ENCODE measurements around the gene HPGDS. TPM values are rescaled to one million over a fixed set of nuclear protein-coding genes. Genes with fewer than 3 reads are reported as not detected.

The HPGDS gene
- total and polyA plus RNA-seq, 2 experiments from 2014 or later: not detected

DNA sequence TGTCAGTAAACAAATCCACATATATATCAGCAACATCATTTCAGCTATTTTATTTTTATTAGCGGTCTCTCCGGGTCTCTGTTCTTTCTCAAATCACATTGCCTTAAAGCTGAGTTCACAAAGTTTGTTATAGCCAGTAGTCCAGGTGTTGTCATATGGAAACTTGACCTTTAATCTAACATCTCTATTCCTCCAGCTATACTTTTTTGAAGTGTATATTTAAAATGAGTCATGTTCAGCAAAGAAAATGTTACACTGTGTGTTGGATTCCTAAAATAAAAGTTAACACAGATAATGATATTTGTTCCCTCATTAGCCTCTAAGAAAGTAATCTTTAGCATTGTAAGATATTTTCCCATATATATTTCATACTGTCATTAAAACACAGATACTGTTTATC, 71.4 kb downstream of the HPGDS start:
- H3K27me3 Mint-ChIP-seq (ENCODE audit: insufficient read depth, low read depth, poor library complexity): no peaks in the 10 kb centered on the region
- no peak overlapping the region for H3K4me3 Mint-ChIP-seq

More for the DNA sequence above, 71.4 kb downstream of the HPGDS start:
- no peaks in the 10 kb centered on the region for H3K4me1 ChIP-seq (ENCODE audit: insufficient read depth)
- no peaks in the 10 kb centered on the region for H4K20me1 ChIP-seq (replicated peaks; ENCODE audit: insufficient read depth)
- Mint-ChIP-seq H3K36me3 (ENCODE audit: low read depth) (peaks cover 39% of the 10 kb centered on the region; the same call in 2 of the 3 replicates), H3K4me1 (no peaks in the 10 kb centered on the region), H3K27ac (no peak overlapping the region), H3K9me3 (no peaks in the 10 kb centered on the region)
- H3K4me2 ChIP-seq: no peak overlapping the region
- no peaks in the 10 kb centered on the region for H3K27me3 ChIP-seq (ENCODE audit: insufficient read depth)
- no peak overlapping the region for H2AFZ ChIP-seq
- no peak for DNase-seq (ENCODE audit: low spot score)
- no peaks in the 10 kb centered on the region for H3K9me2 ChIP-seq (ENCODE audit: insufficient read depth)
- TF ChIP-seq JUNB (IDR thresholded peaks at IDR 0.05; ENCODE audit: unreplicated experiment): no peak
- TF ChIP-seq NANOG (IDR thresholded peaks at IDR 0.05; ENCODE audit: borderline replicate concordance): no peak
- TF ChIP-seq ZNF331 (CRISPR knock-in tag; IDR thresholded peaks at IDR 0.05; ENCODE audit: low read depth): no peak
- TF ChIP-seq EZH2 (IDR thresholded peaks at IDR 0.05; ENCODE audit: low read depth, unreplicated experiment): no peak
- TF ChIP-seq, protein P1, sequence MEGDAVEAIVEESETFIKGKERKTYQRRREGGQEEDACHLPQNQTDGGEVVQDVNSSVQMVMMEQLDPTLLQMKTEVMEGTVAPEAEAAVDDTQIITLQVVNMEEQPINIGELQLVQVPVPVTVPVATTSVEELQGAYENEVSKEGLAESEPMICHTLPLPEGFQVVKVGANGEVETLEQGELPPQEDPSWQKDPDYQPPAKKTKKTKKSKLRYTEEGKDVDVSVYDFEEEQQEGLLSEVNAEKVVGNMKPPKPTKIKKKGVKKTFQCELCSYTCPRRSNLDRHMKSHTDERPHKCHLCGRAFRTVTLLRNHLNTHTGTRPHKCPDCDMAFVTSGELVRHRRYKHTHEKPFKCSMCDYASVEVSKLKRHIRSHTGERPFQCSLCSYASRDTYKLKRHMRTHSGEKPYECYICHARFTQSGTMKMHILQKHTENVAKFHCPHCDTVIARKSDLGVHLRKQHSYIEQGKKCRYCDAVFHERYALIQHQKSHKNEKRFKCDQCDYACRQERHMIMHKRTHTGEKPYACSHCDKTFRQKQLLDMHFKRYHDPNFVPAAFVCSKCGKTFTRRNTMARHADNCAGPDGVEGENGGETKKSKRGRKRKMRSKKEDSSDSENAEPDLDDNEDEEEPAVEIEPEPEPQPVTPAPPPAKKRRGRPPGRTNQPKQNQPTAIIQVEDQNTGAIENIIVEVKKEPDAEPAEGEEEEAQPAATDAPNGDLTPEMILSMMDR (conservative IDR thresholded peaks at IDR 0.05; ENCODE audit: low read depth in 2 of 2): no peak
- TF ChIP-seq, protein P2, sequence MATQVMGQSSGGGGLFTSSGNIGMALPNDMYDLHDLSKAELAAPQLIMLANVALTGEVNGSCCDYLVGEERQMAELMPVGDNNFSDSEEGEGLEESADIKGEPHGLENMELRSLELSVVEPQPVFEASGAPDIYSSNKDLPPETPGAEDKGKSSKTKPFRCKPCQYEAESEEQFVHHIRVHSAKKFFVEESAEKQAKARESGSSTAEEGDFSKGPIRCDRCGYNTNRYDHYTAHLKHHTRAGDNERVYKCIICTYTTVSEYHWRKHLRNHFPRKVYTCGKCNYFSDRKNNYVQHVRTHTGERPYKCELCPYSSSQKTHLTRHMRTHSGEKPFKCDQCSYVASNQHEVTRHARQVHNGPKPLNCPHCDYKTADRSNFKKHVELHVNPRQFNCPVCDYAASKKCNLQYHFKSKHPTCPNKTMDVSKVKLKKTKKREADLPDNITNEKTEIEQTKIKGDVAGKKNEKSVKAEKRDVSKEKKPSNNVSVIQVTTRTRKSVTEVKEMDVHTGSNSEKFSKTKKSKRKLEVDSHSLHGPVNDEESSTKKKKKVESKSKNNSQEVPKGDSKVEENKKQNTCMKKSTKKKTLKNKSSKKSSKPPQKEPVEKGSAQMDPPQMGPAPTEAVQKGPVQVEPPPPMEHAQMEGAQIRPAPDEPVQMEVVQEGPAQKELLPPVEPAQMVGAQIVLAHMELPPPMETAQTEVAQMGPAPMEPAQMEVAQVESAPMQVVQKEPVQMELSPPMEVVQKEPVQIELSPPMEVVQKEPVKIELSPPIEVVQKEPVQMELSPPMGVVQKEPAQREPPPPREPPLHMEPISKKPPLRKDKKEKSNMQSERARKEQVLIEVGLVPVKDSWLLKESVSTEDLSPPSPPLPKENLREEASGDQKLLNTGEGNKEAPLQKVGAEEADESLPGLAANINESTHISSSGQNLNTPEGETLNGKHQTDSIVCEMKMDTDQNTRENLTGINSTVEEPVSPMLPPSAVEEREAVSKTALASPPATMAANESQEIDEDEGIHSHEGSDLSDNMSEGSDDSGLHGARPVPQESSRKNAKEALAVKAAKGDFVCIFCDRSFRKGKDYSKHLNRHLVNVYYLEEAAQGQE (IDR thresholded peaks at IDR 0.05; ENCODE audit: unreplicated experiment): no peak
- TF ChIP-seq EZH2phosphoT487 (IDR thresholded peaks at IDR 0.05; ENCODE audit: unreplicated experiment): no peak
- TF ChIP-seq STAT1 (IDR thresholded peaks at IDR 0.05; ENCODE audit: unreplicated experiment): no peak
- TF ChIP-seq, protein P3, sequence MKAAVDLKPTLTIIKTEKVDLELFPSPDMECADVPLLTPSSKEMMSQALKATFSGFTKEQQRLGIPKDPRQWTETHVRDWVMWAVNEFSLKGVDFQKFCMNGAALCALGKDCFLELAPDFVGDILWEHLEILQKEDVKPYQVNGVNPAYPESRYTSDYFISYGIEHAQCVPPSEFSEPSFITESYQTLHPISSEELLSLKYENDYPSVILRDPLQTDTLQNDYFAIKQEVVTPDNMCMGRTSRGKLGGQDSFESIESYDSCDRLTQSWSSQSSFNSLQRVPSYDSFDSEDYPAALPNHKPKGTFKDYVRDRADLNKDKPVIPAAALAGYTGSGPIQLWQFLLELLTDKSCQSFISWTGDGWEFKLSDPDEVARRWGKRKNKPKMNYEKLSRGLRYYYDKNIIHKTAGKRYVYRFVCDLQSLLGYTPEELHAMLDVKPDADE (IDR thresholded peaks at IDR 0.05): no peak
- TF ChIP-seq, protein P4, sequence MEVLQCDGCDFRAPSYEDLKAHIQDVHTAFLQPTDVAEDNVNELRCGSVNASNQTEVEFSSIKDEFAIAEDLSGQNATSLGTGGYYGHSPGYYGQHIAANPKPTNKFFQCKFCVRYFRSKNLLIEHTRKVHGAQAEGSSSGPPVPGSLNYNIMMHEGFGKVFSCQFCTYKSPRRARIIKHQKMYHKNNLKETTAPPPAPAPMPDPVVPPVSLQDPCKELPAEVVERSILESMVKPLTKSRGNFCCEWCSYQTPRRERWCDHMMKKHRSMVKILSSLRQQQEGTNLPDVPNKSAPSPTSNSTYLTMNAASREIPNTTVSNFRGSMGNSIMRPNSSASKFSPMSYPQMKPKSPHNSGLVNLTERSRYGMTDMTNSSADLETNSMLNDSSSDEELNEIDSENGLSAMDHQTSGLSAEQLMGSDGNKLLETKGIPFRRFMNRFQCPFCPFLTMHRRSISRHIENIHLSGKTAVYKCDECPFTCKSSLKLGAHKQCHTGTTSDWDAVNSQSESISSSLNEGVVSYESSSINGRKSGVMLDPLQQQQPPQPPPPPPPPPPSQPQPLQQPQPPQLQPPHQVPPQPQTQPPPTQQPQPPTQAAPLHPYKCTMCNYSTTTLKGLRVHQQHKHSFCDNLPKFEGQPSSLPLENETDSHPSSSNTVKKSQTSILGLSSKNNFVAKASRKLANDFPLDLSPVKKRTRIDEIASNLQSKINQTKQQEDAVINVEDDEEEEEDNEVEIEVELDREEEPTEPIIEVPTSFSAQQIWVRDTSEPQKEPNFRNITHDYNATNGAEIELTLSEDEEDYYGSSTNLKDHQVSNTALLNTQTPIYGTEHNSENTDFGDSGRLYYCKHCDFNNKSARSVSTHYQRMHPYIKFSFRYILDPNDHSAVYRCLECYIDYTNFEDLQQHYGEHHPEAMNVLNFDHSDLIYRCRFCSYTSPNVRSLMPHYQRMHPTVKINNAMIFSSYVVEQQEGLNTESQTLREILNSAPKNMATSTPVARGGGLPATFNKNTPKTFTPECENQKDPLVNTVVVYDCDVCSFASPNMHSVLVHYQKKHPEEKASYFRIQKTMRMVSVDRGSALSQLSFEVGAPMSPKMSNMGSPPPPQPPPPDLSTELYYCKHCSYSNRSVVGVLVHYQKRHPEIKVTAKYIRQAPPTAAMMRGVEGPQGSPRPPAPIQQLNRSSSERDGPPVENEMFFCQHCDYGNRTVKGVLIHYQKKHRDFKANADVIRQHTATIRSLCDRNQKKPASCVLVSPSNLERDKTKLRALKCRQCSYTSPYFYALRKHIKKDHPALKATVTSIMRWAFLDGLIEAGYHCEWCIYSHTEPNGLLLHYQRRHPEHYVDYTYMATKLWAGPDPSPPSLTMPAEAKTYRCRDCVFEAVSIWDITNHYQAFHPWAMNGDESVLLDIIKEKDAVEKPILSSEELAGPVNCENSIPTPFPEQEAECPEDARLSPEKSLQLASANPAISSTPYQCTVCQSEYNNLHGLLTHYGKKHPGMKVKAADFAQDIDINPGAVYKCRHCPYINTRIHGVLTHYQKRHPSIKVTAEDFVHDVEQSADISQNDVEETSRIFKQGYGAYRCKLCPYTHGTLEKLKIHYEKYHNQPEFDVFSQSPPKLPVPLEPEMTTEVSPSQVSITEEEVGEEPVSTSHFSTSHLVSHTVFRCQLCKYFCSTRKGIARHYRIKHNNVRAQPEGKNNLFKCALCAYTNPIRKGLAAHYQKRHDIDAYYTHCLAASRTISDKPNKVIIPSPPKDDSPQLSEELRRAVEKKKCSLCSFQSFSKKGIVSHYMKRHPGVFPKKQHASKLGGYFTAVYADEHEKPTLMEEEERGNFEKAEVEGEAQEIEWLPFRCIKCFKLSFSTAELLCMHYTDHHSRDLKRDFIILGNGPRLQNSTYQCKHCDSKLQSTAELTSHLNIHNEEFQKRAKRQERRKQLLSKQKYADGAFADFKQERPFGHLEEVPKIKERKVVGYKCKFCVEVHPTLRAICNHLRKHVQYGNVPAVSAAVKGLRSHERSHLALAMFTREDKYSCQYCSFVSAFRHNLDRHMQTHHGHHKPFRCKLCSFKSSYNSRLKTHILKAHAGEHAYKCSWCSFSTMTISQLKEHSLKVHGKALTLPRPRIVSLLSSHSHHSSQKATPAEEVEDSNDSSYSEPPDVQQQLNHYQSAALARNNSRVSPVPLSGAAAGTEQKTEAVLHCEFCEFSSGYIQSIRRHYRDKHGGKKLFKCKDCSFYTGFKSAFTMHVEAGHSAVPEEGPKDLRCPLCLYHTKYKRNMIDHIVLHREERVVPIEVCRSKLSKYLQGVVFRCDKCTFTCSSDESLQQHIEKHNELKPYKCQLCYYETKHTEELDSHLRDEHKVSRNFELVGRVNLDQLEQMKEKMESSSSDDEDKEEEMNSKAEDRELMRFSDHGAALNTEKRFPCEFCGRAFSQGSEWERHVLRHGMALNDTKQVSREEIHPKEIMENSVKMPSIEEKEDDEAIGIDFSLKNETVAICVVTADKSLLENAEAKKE (CRISPR knock-in tag; IDR thresholded peaks at IDR 0.05): no peak
- no peak for TF ChIP-seq ZNF114 (CRISPR knock-in tag; IDR thresholded peaks at IDR 0.05)
- no peak for TF ChIP-seq POLR2AphosphoS5 (IDR thresholded peaks at IDR 0.05; ENCODE audit: low read depth)
- no peak for TF ChIP-seq CREB1 (CRISPR knock-in tag; IDR thresholded peaks at IDR 0.05; ENCODE audit: low read depth)
- peaks cover 8% of the 10 kb centered on the region for H3K36me3 ChIP-seq (ENCODE audit: insufficient read depth)
- no peak for ATAC-seq
- H3K4me3 ChIP-seq: no peak overlapping the region
- no peaks in the 10 kb centered on the region for H3F3A ChIP-seq (replicated peaks; ENCODE audit: low read depth)
- H3K79me2 ChIP-seq (replicated peaks; ENCODE audit: insufficient read depth): no peaks in the 10 kb centered on the region
- H3K27ac ChIP-seq (ENCODE audit: low read depth): no peak overlapping the region

Data from GM23338 (cell line).